ENCODE results near the gene DCBLD2.

DCBLD2 gene

GRCh38 chr3:98901392-98902350 lies at the start of gene DCBLD2:
DCBLD2 (minus strand) TSS chr3:98901695; CDS start chr3:98901326, 369 bp downstream.
- peak; percentile 85 to 88 for DNase-seq

- no peak for DNase-seq
Observed at GRCh38 chr3:98945666-98946065, 44.2 kb upstream of the DCBLD2 start.

- DNase-seq: no peak
Observed at GRCh38 chr3:98945101-98945524, 43.6 kb upstream of the DCBLD2 start.

- DNase-seq: no peak
Observed at GRCh38 chr3:98930413-98930812, 28.9 kb upstream of the DCBLD2 start.

GRCh38 chr3:98921957-98922356 lies 20.5 kb upstream of the DCBLD2 start:
- no peak for DNase-seq

GRCh38 chr3:98920166-98920565 lies 18.7 kb upstream of the DCBLD2 start:
- no peak for DNase-seq

GRCh38 chr3:98918586-98918985 lies 17.1 kb upstream of the DCBLD2 start:
- DNase-seq: no peak

GRCh38 chr3:98917608-98918007 lies 16.1 kb upstream of the DCBLD2 start:
- no peak for DNase-seq

GRCh38 chr3:98914210-98915080 lies 12.9 kb upstream of the DCBLD2 start:
- no peak for DNase-seq

GRCh38 chr3:98912448-98912847 lies 11.0 kb upstream of the DCBLD2 start:
- no peak for DNase-seq

GRCh38 chr3:98906230-98906629 lies 4.7 kb upstream of the DCBLD2 start:
- no peak for DNase-seq

GRCh38 chr3:98903705-98904481 lies 2.4 kb upstream of the DCBLD2 start:
- DNase-seq: no peak

GRCh38 chr3:98903099-98903498 lies 1.6 kb upstream of the DCBLD2 start:
- DNase-seq: no peak

GRCh38 chr3:98902351-98902740 lies 851 bp upstream of the DCBLD2 start:
- DNase-seq: no peak

GRCh38 chr3:98901119-98901391 lies 440 bp downstream of the DCBLD2 start:
- no peak for DNase-seq

- DNase-seq: peak in 1 of 2 experiments; percentile 0
Observed at GRCh38 chr3:98900265-98901118, 1.0 kb downstream of the DCBLD2 start.

GRCh38 chr3:98897701-98898100 lies 3.8 kb downstream of the DCBLD2 start:
- DNase-seq: no peak

- no peak for DNase-seq
Observed at GRCh38 chr3:98894791-98895576, 6.5 kb downstream of the DCBLD2 start.

- DNase-seq: no peak
Observed at GRCh38 chr3:98893740-98894139, 7.8 kb downstream of the DCBLD2 start.

- DNase-seq: no peak
Observed at GRCh38 chr3:98892263-98892662, 9.2 kb downstream of the DCBLD2 start.

Measured in activated CD4-positive, alpha-beta T cell treated with anti-CD3 and anti-CD28 coated beads, Interleukin-2, amount 50 U/mL, for 4 hours (primary cell).